GM21390 (cell line): Measurements from ENCODE around the gene ENTPD2.

ENCODE experiments used
- ATAC-seq: cut with Tn5 transposase; IDR thresholded peaks from one replicate; pipeline ENCODE4 v1.9.1; 2021; ENCODE audit not compliant: unreplicated experiment

The ENTPD2 gene

GRCh38 chr9:137031904-137032640 is 21.8 kb downstream of the ENTPD2 start, which contains the start of gene FUT7:
Gene FUT7, minus strand, starts transcription at chr9:137032088. Its CDS starts 97 bp downstream, at chr9:137031991.
- no peak for ATAC-seq

GRCh38 chr9:137030538-137031527 is 23.0 kb downstream of the ENTPD2 start:
- no peak for ATAC-seq

- no peak for ATAC-seq
These were observed 23.9 kb downstream of the ENTPD2 start for GRCh38 chr9:137030006-137030405.

GRCh38 chr9:137029058-137029936 is 24.6 kb downstream of the ENTPD2 start:
- ATAC-seq: peak; percentile 44

- ATAC-seq: peak; percentile 45
These were observed 25.4 kb downstream of the ENTPD2 start for GRCh38 chr9:137028263-137029057.

GRCh38 chr9:137027369-137028262 is 26.2 kb downstream of the ENTPD2 start, which contains the start of gene ABCA2:
Gene ABCA2, minus strand, starts transcription at chr9:137028237. Its CDS starts 97 bp downstream, at chr9:137028140.
- ATAC-seq: no peak

GRCh38 chr9:137026828-137027227 is 27.0 kb downstream of the ENTPD2 start:
- ATAC-seq: no peak

GRCh38 chr9:137026384-137026783 is 27.5 kb downstream of the ENTPD2 start:
- ATAC-seq: no peak

- ATAC-seq: no peak
These were observed 28.3 kb downstream of the ENTPD2 start for GRCh38 chr9:137025517-137025966.

GRCh38 chr9:137023583-137023991 is 30.3 kb downstream of the ENTPD2 start:
- ATAC-seq: no peak

- no peak for ATAC-seq
These were observed 30.7 kb downstream of the ENTPD2 start for GRCh38 chr9:137023157-137023556.

GRCh38 chr9:137022662-137023008 is 31.2 kb downstream of the ENTPD2 start:
- ATAC-seq: no peak

GRCh38 chr9:137021979-137022661 is 31.7 kb downstream of the ENTPD2 start:
- no peak for ATAC-seq

GRCh38 chr9:137021568-137021978 is 32.3 kb downstream of the ENTPD2 start:
- no peak for ATAC-seq

GRCh38 chr9:137020771-137021567 is 32.9 kb downstream of the ENTPD2 start:
- ATAC-seq: no peak

- ATAC-seq: no peak
These were observed 33.8 kb downstream of the ENTPD2 start for GRCh38 chr9:137019891-137020683.
